HG03342 (cell line): Measurements from ENCODE around the gene NUP210L.

ENCODE experiments used
- ATAC-seq: cut with Tn5 transposase; IDR thresholded peaks from one replicate; pipeline ENCODE4 v1.9.1; 2021; ENCODE audit warnings: mild to moderate bottlenecking, moderate library complexity; ENCODE audit not compliant: unreplicated experiment

The NUP210L gene

GRCh38 chr1:154154534-154155191 lies at the start of gene NUP210L:
TSS of gene NUP210L (minus strand) at chr1:154155073.
- ATAC-seq: no peak

GRCh38 chr1:154199563-154199879 lies 44.6 kb upstream of the NUP210L start:
- ATAC-seq: no peak

- no peak for ATAC-seq
These were observed 44.1 kb upstream of the NUP210L start for GRCh38 chr1:154198756-154199562.

- no peak for ATAC-seq
These were observed 38.9 kb upstream of the NUP210L start for GRCh38 chr1:154193821-154194220.

GRCh38 chr1:154192476-154192875 lies 37.6 kb upstream of the NUP210L start:
- ATAC-seq: no peak

GRCh38 chr1:154191990-154192461 lies 37.2 kb upstream of the NUP210L start, which contains the start of gene TPM3:
TSS of gene TPM3 (minus strand) at chr1:154192100. CDS start at chr1:154192018, 82 bp downstream.
- no peak for ATAC-seq

- no peak for ATAC-seq
These were observed 35.7 kb upstream of the NUP210L start for GRCh38 chr1:154190550-154190949.

- ATAC-seq: no peak
These were observed 32.1 kb upstream of the NUP210L start for GRCh38 chr1:154186852-154187501.

- ATAC-seq: no peak
These were observed 31.3 kb upstream of the NUP210L start for GRCh38 chr1:154186177-154186576.

GRCh38 chr1:154183046-154183915 lies 28.4 kb upstream of the NUP210L start:
- peak; percentile 82 for ATAC-seq

- peak; percentile 33 for ATAC-seq
These were observed 27.6 kb upstream of the NUP210L start for GRCh38 chr1:154182344-154183045.

- ATAC-seq: no peak
These were observed 27.1 kb upstream of the NUP210L start for GRCh38 chr1:154181944-154182343.

- ATAC-seq: no peak
These were observed 25.2 kb upstream of the NUP210L start for GRCh38 chr1:154179946-154180687.

GRCh38 chr1:154178911-154179811 lies 24.3 kb upstream of the NUP210L start:
- ATAC-seq: no peak

GRCh38 chr1:154178013-154178412 lies 23.1 kb upstream of the NUP210L start:
- ATAC-seq: no peak

GRCh38 chr1:154176337-154176736 lies 21.5 kb upstream of the NUP210L start:
- no peak for ATAC-seq

- ATAC-seq: no peak
These were observed 19.8 kb upstream of the NUP210L start for GRCh38 chr1:154174654-154175053.

- no peak for ATAC-seq
These were observed 17.0 kb upstream of the NUP210L start for GRCh38 chr1:154171880-154172279.

- ATAC-seq: no peak
These were observed 16.3 kb upstream of the NUP210L start for GRCh38 chr1:154171223-154171583.
